WTC11 (cell line): ENCODE measurements around the gene FRS2.

ENCODE experiments used
- CREM ChIP-seq: sonication (generic); formaldehyde crosslinking; IDR thresholded peaks from 2 replicates; pipeline ENCODE4 v1.8.1; 2022; ENCODE audit warnings: mild to moderate bottlenecking, missing genetic modification reagents, moderate library complexity
- CTCF ChIP-seq: fragments of 200-600 bp; IDR thresholded peaks from 2 replicates; pipeline ENCODE4 v1.8.0; 2022; ENCODE audit warnings: antibody characterized with exemption
- FOXP4 ChIP-seq: sonication (generic); formaldehyde crosslinking; IDR thresholded peaks from 2 replicates; pipeline ENCODE4 v1.8.0; 2022; ENCODE audit warnings: mild to moderate bottlenecking, missing genetic modification reagents
- IRF1 ChIP-seq: sonication (generic); formaldehyde crosslinking; IDR thresholded peaks from 2 replicates; pipeline ENCODE4 v1.8.0; 2023; ENCODE audit warnings: missing genetic modification reagents
- JUN ChIP-seq: sonication (generic); formaldehyde crosslinking; IDR thresholded peaks from 2 replicates; pipeline ENCODE4 v1.8.0; 2023; ENCODE audit warnings: mild to moderate bottlenecking, missing genetic modification reagents
- MAX ChIP-seq: sonication (generic); formaldehyde crosslinking; IDR thresholded peaks from 2 replicates; pipeline ENCODE4 v1.8.0; 2022; ENCODE audit warnings: mild to moderate bottlenecking, missing genetic modification reagents
- RORB ChIP-seq: fragments of 250-450 bp; sonication (Bioruptor Pico); IDR thresholded peaks from 2 replicates; pipeline ENCODE4 v1.9.0; 2021; ENCODE audit warnings: mild to moderate bottlenecking
- TCF7 ChIP-seq: sonication (generic); formaldehyde crosslinking; IDR thresholded peaks from 2 replicates; pipeline ENCODE4 v1.8.0; 2022; ENCODE audit warnings: mild to moderate bottlenecking, low read depth, missing genetic modification reagents, moderate library complexity
- TEAD4 ChIP-seq: sonication (generic); formaldehyde crosslinking; IDR thresholded peaks from 2 replicates; pipeline ENCODE4 v1.8.0; 2022; ENCODE audit warnings: mild to moderate bottlenecking, missing genetic modification reagents
- USF2 ChIP-seq: sonication (generic); formaldehyde crosslinking; IDR thresholded peaks from 2 replicates; pipeline ENCODE4 v1.8.1; 2023; ENCODE audit warnings: mild to moderate bottlenecking, missing genetic modification reagents, moderate library complexity
- ZBTB21 ChIP-seq: sonication (generic); formaldehyde crosslinking; IDR thresholded peaks from 2 replicates; pipeline ENCODE4 v1.8.1; 2023; ENCODE audit warnings: mild to moderate bottlenecking, missing genetic modification reagents, borderline replicate concordance
- ZNF138 ChIP-seq: sonication (generic); formaldehyde crosslinking; conservative IDR thresholded peaks from 2 replicates; pipeline ENCODE4 v1.8.1; 2022; ENCODE audit warnings: mild to moderate bottlenecking, moderate library complexity, missing genetic modification reagents
- ZNF423 ChIP-seq: fragments of 250-450 bp; sonication (Bioruptor Pico); IDR thresholded peaks from 2 replicates; pipeline ENCODE4 v2.1.2; 2022; ENCODE audit warnings: mild to moderate bottlenecking, moderate library complexity

- TF ChIP-seq CTCF, result no peak
- TF ChIP-seq USF2 (CRISPR knock-in tag), result no peak
- no peak for TF ChIP-seq FOXP4 (CRISPR knock-in tag)
- no peak for TF ChIP-seq RORB (CRISPR knock-in tag)
- no peak for TF ChIP-seq ZBTB21 (CRISPR knock-in tag)
- no peak for TF ChIP-seq IRF1 (CRISPR knock-in tag)
- TF ChIP-seq ZNF138, result no peak
- TF ChIP-seq ZNF423, result no peak
- TF ChIP-seq JUN (CRISPR knock-in tag), result no peak
- TF ChIP-seq MAX (CRISPR knock-in tag), result no peak
- no peak for TF ChIP-seq TCF7 (CRISPR knock-in tag)
- TF ChIP-seq TEAD4 (CRISPR knock-in tag), result no peak
- no peak for TF ChIP-seq CREM (CRISPR knock-in tag)
Observed at GRCh38 chr12:69608114-69608513, 137.9 kb downstream of the FRS2 start.
